NCI-H1436 treated with DMSO at 0.1 percent for 48 hours (cell line): ENCODE data around the gene LRMDA.
"Not testable (repeated sequence)": the region's sequence is repeated elsewhere in the genome, so short reads cannot be mapped to it uniquely, and the experiment has no call there.

ENCODE experiments used
- DNase-seq: peaks from one replicate; lab custom pipeline; 2025; lab: John Stamatoyannopoulos, UW

LRMDA gene

GRCh38 chr10:75508239-75508813 lies 76.9 kb downstream of the LRMDA start:
- DNase-seq = peak; percentile 10

GRCh38 chr10:75508814-75509306 lies 77.4 kb downstream of the LRMDA start:
- DNase-seq = no peak

GRCh38 chr10:75509706-75510105 lies 78.3 kb downstream of the LRMDA start:
- DNase-seq = no peak

GRCh38 chr10:75511011-75511410 lies 79.6 kb downstream of the LRMDA start:
- no peak for DNase-seq

- DNase-seq = no peak
These were observed 80.9 kb downstream of the LRMDA start for GRCh38 chr10:75512203-75512933.

GRCh38 chr10:75513292-75513885 lies 82.0 kb downstream of the LRMDA start:
- DNase-seq = no peak

GRCh38 chr10:75514830-75515229 lies 83.4 kb downstream of the LRMDA start:
- DNase-seq = no peak

GRCh38 chr10:75516154-75516553 lies 84.7 kb downstream of the LRMDA start:
- DNase-seq = not testable (repeated sequence)

GRCh38 chr10:75519213-75519612 lies 87.8 kb downstream of the LRMDA start:
- DNase-seq = not testable (repeated sequence)

- not testable (repeated sequence) for DNase-seq
These were observed 89.9 kb downstream of the LRMDA start for GRCh38 chr10:75521194-75521829.

- no peak for DNase-seq
These were observed 93.6 kb downstream of the LRMDA start for GRCh38 chr10:75525067-75525466.

- no peak for DNase-seq
These were observed 94.2 kb downstream of the LRMDA start for GRCh38 chr10:75525646-75526045.

GRCh38 chr10:75527542-75527941 lies 96.1 kb downstream of the LRMDA start:
- DNase-seq = no peak

GRCh38 chr10:75528392-75528791 lies 97.0 kb downstream of the LRMDA start:
- no peak for DNase-seq

GRCh38 chr10:75530299-75530698 lies 98.9 kb downstream of the LRMDA start:
- DNase-seq = no peak

GRCh38 chr10:75531571-75532031 lies 100.2 kb downstream of the LRMDA start:
- DNase-seq = no peak

GRCh38 chr10:75532253-75532924 lies 101.0 kb downstream of the LRMDA start:
- DNase-seq = no peak

GRCh38 chr10:75538144-75538543 lies 106.7 kb downstream of the LRMDA start:
- no peak for DNase-seq

GRCh38 chr10:75538765-75539164 lies 107.3 kb downstream of the LRMDA start:
- DNase-seq = no peak

- DNase-seq = no peak
These were observed 109.0 kb downstream of the LRMDA start for GRCh38 chr10:75540357-75540966.

- DNase-seq = no peak
These were observed 109.6 kb downstream of the LRMDA start for GRCh38 chr10:75540981-75541380.

GRCh38 chr10:75541411-75541810 lies 110.0 kb downstream of the LRMDA start:
- DNase-seq = no peak
